Stomach (tissue), 4 donors: ENCODE measurements around the gene GDPGP1.

ENCODE experiments used
- CTCF ChIP-seq, 7 experiments: fragments of 450-650 bp in 4 of 7; fragments of 200-600 bp in 3 of 7; sonication (generic) in 3 of 7; IDR thresholded peaks; one replicate each; pipeline ENCODE4 v1.5.1; 2016 to 2019; ENCODE audit warnings: antibody characterized with exemption in 7 of 7, control low read depth in 2 of 7, mild to moderate bottlenecking in 1 of 7
- EP300 ChIP-seq: sonication (generic); formaldehyde crosslinking; IDR thresholded peaks from one replicate; pipeline ENCODE4 v1.6.1; 2017; ENCODE audit warnings: antibody characterized with exemption
- POLR2A ChIP-seq, 4 donors: fragments of 450-650 bp; IDR thresholded peaks; one replicate each; pipeline ENCODE4 v1.6.1; 2016; ENCODE audit warnings: antibody characterized with exemption in 4 of 4, control low read depth in 2 of 4, mild to moderate bottlenecking in 1 of 4, moderate library complexity in 1 of 4

GRCh38 chr15:90227336-90227735 is 6.7 kb upstream of the GDPGP1 start:
- TF ChIP-seq CTCF (IDR thresholded peaks at IDR 0.05) (no peak), POLR2A (IDR thresholded peaks at IDR 0.05) (no peak), EP300 (no peak)
